H9 (cell line): ENCODE results near the gene SMARCC2. TPM values are rescaled to one million over a fixed set of nuclear protein-coding genes. Genes with fewer than 3 reads are reported as not detected.

Source experiments
- DNase-seq: peaks from one replicate; pipeline ENCODE4 v3.0.0-alpha.2; 2017
- H2AFZ ChIP-seq: one replicate; pipeline ENCODE4 v1.6.1; 2013; ENCODE audit warnings: mild to moderate bottlenecking, low read length, control low read depth, moderate library complexity
- H2AK5ac ChIP-seq: 2 replicates; pipeline ENCODE4 v1.6.1; 2013; ENCODE audit warnings: low read length, control low read depth, mixed read lengths; ENCODE audit not compliant: insufficient read length
- H2BK120ac ChIP-seq: one replicate; pipeline ENCODE4 v1.6.1; 2013; ENCODE audit warnings: low read depth, mild to moderate bottlenecking, low read length, control low read depth, inconsistent platforms; ENCODE audit not compliant: poor library complexity, severe bottlenecking
- H2BK12ac ChIP-seq: 2 replicates; pipeline ENCODE4 v1.6.1; 2013; ENCODE audit warnings: low read length, control low read depth, mixed read lengths, low read depth; ENCODE audit not compliant: insufficient read length
- H2BK15ac ChIP-seq: 2 replicates; pipeline ENCODE4 v1.6.1; 2013; ENCODE audit warnings: low read depth, low read length, control low read depth
- H2BK20ac ChIP-seq: one replicate; pipeline ENCODE4 v1.6.1; 2013; ENCODE audit warnings: low read depth, mild to moderate bottlenecking, low read length, control low read depth, inconsistent platforms; ENCODE audit not compliant: poor library complexity, severe bottlenecking
- H2BK5ac ChIP-seq: 2 replicates; pipeline ENCODE4 v1.6.1; 2013; ENCODE audit warnings: low read length, control low read depth, mixed read lengths; ENCODE audit not compliant: insufficient read length
- H3K14ac ChIP-seq: 2 replicates; pipeline ENCODE4 v1.6.1; 2013; ENCODE audit warnings: low read length, control low read depth; ENCODE audit not compliant: insufficient read depth
- H3K18ac ChIP-seq: 2 replicates; pipeline ENCODE4 v1.6.1; 2013; ENCODE audit warnings: low read depth, mild to moderate bottlenecking, mixed read lengths, low read length, control low read depth; ENCODE audit not compliant: insufficient read length
- H3K23ac ChIP-seq: 2 replicates; pipeline ENCODE4 v1.6.1; 2013; ENCODE audit warnings: low read length, control low read depth, mixed read lengths, low read depth; ENCODE audit not compliant: insufficient read length
- H3K23me2 ChIP-seq: 2 replicates; pipeline ENCODE4 v1.6.1; 2013; ENCODE audit warnings: low read depth, mild to moderate bottlenecking, mixed read lengths, low read length, control low read depth; ENCODE audit not compliant: insufficient read length, poor library complexity, severe bottlenecking
- H3K27ac ChIP-seq: 2 replicates; pipeline ENCODE4 v1.5.1; 2013; ENCODE audit warnings: low read length, control low read depth, mixed read lengths, low read depth; ENCODE audit not compliant: insufficient read length
- H3K27me3 ChIP-seq: 2 replicates; pipeline ENCODE4 v1.6.1; 2013; ENCODE audit warnings: low read length, control low read depth, inconsistent platforms; ENCODE audit not compliant: insufficient read depth
- H3K4ac ChIP-seq: 2 replicates; pipeline ENCODE4 v1.6.1; 2013; ENCODE audit warnings: low read depth, mild to moderate bottlenecking, control low read depth, inconsistent platforms, low read length, moderate library complexity
- H3K4me1 ChIP-seq: 2 replicates; pipeline ENCODE4 v1.6.1; 2013; ENCODE audit warnings: low read length, control low read depth, inconsistent platforms; ENCODE audit not compliant: insufficient read depth
- H3K4me2 ChIP-seq: 2 replicates; pipeline ENCODE4 v1.6.1; 2013; ENCODE audit warnings: low read length, control low read depth, mixed read lengths; ENCODE audit not compliant: insufficient read length, insufficient read depth
- H3K56ac ChIP-seq: 2 replicates; pipeline ENCODE4 v1.6.1; 2013; ENCODE audit warnings: low read depth, mild to moderate bottlenecking, mixed read lengths, low read length, control low read depth; ENCODE audit not compliant: insufficient read length
- H3K79me1 ChIP-seq: 2 replicates; pipeline ENCODE4 v1.6.1; 2013; ENCODE audit warnings: low read depth, mild to moderate bottlenecking, moderate library complexity, low read length, control low read depth, inconsistent platforms; ENCODE audit not compliant: insufficient read depth, poor library complexity, severe bottlenecking
- H3K79me2 ChIP-seq: 2 replicates; pipeline ENCODE4 v1.6.1; 2013; ENCODE audit warnings: low read length, control low read depth, inconsistent platforms; ENCODE audit not compliant: insufficient read depth
- H3K9ac ChIP-seq: 2 replicates; pipeline ENCODE4 v1.6.1; 2013; ENCODE audit warnings: low read length, control low read depth, mixed read lengths; ENCODE audit not compliant: insufficient read length; ENCODE audit errors: extremely low read depth
- H3K9me3 ChIP-seq: one replicate; pipeline ENCODE4 v1.6.1; 2013; ENCODE audit warnings: low read depth, low read length, inconsistent platforms; ENCODE audit not compliant: control insufficient read depth
- H3T11ph ChIP-seq: one replicate; pipeline ENCODE4 v1.6.1; 2013; ENCODE audit warnings: mild to moderate bottlenecking, low read length, control low read depth, inconsistent platforms
- H4K20me1 ChIP-seq: one replicate; pipeline ENCODE4 v1.6.1; 2013; ENCODE audit not compliant: control insufficient read depth, insufficient read length, insufficient read depth
- H4K5ac ChIP-seq: 2 replicates; pipeline ENCODE4 v1.6.1; 2013; ENCODE audit warnings: low read depth, mild to moderate bottlenecking, mixed read lengths, low read length, control low read depth; ENCODE audit not compliant: insufficient read length
- H4K8ac ChIP-seq: replicated peaks from 2 replicates; pipeline ENCODE4 v1.6.1; 2013; ENCODE audit warnings: low read length, control low read depth, mixed read lengths, low read depth; ENCODE audit not compliant: insufficient read length
- H4K91ac ChIP-seq: 2 replicates; pipeline ENCODE4 v1.6.1; 2013; ENCODE audit warnings: low read depth, mild to moderate bottlenecking, moderate library complexity, mixed read lengths, low read length, control low read depth; ENCODE audit not compliant: insufficient read length
- H3K27ac Mint-ChIP-seq, 3 experiments: 2 replicates in 2 of 3; 3 replicates in 1 of 3; pipeline ENCODE4 v1.8.0; 2020 to 2021; ENCODE audit warnings: mixed read lengths in 3 of 3, mild to moderate bottlenecking in 1 of 3, moderate library complexity in 1 of 3
- H3K27me3 Mint-ChIP-seq: 2 replicates; pipeline ENCODE4 v1.8.0; 2021; ENCODE audit warnings: low read depth, mild to moderate bottlenecking, moderate library complexity, mixed read lengths
- H3K36me3 Mint-ChIP-seq, 3 experiments: 2 replicates in 2 of 3; 3 replicates in 1 of 3; pipeline ENCODE4 v1.8.0; 2020 to 2021; ENCODE audit warnings: low read depth in 3 of 3, mixed read lengths in 3 of 3; ENCODE audit not compliant: insufficient read depth in 1 of 3
- H3K4me1 Mint-ChIP-seq, 2 experiments: 2 replicates each; pipeline ENCODE4 v1.8.0; 2020; ENCODE audit warnings: mixed read lengths in 2 of 2
- H3K4me3 Mint-ChIP-seq, 2 experiments: 2 replicates in 1 of 2; 3 replicates in 1 of 2; pipeline ENCODE4 v1.8.0; 2020 to 2021; ENCODE audit warnings: mild to moderate bottlenecking in 2 of 2, mixed read lengths in 2 of 2, moderate library complexity in 1 of 2
- H3K9me3 Mint-ChIP-seq, 2 experiments: 2 replicates in 1 of 2; 3 replicates in 1 of 2; pipeline ENCODE4 v1.8.0; 2020; ENCODE audit warnings: mild to moderate bottlenecking in 2 of 2, mixed read lengths in 2 of 2, moderate library complexity in 1 of 2
- WGBS: extraction: QIAGEN DNeasy Blood & Tissue Kit; methylation state at CpG from one replicate; pipeline ENCODE4 v1.1.7; 2013; ENCODE audit warnings: missing lambda C conversion rate, low lambda C conversion rate, mixed read lengths; ENCODE audit not compliant: insufficient read length; ENCODE audit errors: extremely low coverage; 5-methylcytosine and 5-hydroxymethylcytosine counted together
- total RNA-seq: library from RNA; stranded (reverse); gene quantifications from 2 replicates; pipeline ENCODE4 v1.2.1, GENCODE V29; 2021
- TF ChIP-seq, protein P1 (sequence below): fragments of 200-600 bp; sonication (generic); conservative IDR thresholded peaks from 3 replicates; pipeline ENCODE4 v1.8.0; 2021; ENCODE audit warnings: antibody characterized with exemption, mild to moderate bottlenecking

SMARCC2 gene
- total RNA-seq, 1 experiment from 2014 or later, result 86.9 TPM

DNA sequence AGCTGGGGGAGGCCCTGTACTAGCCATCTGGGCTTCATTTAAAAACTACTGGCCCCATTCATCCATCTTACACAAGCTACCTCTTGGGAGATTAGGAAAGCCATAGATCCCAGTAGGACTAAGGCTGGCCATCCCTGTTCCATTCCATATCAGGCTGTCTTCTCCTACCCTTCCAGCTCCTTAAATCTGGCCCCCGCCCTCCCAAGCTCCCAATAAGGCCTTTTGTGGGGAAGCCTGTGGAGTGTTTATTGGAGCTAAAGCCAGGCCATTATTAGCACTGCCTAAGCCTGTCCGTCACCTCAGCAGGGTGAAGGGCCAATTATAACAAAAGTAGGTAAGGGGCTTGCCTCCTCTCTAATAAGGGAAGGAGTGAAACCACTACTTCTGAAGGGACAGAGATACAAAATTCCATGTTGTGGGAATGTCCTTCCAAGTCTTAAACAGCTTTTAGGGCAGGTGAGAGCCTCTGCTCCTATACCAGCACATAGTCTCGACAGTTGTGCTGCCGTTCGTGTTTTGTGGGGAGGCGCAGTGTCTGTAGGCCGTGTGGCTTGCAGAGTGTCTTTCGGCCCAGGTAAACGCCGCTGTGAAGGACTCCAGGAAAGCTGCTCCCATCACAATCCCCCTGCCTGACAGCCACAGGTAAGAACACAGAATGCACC lies 27.5 kb downstream of the SMARCC2 start:
- Histone ChIP-seq H3K79me2 (peaks cover 3% of the 10 kb centered on the region; the same call in 1 of the 2 replicates), H3K56ac (no peak overlapping the region), H3K18ac (no peak overlapping the region), H3K14ac (no peak overlapping the region), H3K9ac (no peak overlapping the region), H2BK20ac (no peak overlapping the region), H2BK12ac (no peak overlapping the region), H3K27ac (peak overlapping the region; percentile 10), H3K23ac (no peak overlapping the region), H4K20me1 (no peaks in the 10 kb centered on the region), H2BK5ac (no peak overlapping the region), H3K79me1 (peaks cover 2% of the 10 kb centered on the region), H4K8ac (no peak overlapping the region), H3K23me2 (peaks cover 15% of the 10 kb centered on the region), H3K4me1 (peaks cover 5% of the 10 kb centered on the region; the same call in 1 of the 2 replicates), H3K9me3 (no peaks in the 10 kb centered on the region), H4K5ac (no peak overlapping the region), H4K91ac (no peak overlapping the region), H3K27me3 (no peaks in the 10 kb centered on the region), H3K4me2 (no peak overlapping the region), H3K4ac (no peak overlapping the region), H2AFZ (no peak overlapping the region), H2BK120ac (no peak overlapping the region), H2AK5ac (no peak overlapping the region), H3T11ph (no peak overlapping the region), H2BK15ac (no peak overlapping the region)
- peaks cover 0 to 4% of the 10 kb centered on the region in 2 experiments; a peak in 3 of 5 replicates for H3K9me3 Mint-ChIP-seq
- peak overlapping the region in 2 of 3 experiments; percentile 79 to 93; a peak in 3 of 7 replicates for H3K27ac Mint-ChIP-seq
- TF ChIP-seq, protein P1, sequence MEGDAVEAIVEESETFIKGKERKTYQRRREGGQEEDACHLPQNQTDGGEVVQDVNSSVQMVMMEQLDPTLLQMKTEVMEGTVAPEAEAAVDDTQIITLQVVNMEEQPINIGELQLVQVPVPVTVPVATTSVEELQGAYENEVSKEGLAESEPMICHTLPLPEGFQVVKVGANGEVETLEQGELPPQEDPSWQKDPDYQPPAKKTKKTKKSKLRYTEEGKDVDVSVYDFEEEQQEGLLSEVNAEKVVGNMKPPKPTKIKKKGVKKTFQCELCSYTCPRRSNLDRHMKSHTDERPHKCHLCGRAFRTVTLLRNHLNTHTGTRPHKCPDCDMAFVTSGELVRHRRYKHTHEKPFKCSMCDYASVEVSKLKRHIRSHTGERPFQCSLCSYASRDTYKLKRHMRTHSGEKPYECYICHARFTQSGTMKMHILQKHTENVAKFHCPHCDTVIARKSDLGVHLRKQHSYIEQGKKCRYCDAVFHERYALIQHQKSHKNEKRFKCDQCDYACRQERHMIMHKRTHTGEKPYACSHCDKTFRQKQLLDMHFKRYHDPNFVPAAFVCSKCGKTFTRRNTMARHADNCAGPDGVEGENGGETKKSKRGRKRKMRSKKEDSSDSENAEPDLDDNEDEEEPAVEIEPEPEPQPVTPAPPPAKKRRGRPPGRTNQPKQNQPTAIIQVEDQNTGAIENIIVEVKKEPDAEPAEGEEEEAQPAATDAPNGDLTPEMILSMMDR, result no peak
- H3K4me3 Mint-ChIP-seq, result peak overlapping the region; percentile 68 to 96; a peak in 2 of 5 replicates
- peaks cover 11% of the 10 kb centered on the region for H3K27me3 Mint-ChIP-seq
- peaks cover 46 to 60% of the 10 kb centered on the region in 2 experiments for H3K4me1 Mint-ChIP-seq
- WGBS, result no CpG with 5 or more reads among the region's 10 CpGs
- DNase-seq, result no peak
- peaks cover 61 to 84% (median 77%) of the 10 kb centered on the region in 3 experiments for H3K36me3 Mint-ChIP-seq
